GM19099 (cell line): ENCODE results near the gene SSTR3.

Experiments used
- POLR2A ChIP-seq: IDR thresholded peaks from 3 replicates; pipeline ENCODE4 v1.6.1; 2011; ENCODE audit warnings: low read depth; ENCODE audit not compliant: insufficient read length; ENCODE audit errors: extremely low read depth

Gene SSTR3

GRCh38 chr22:37198258-37199102 lies 13.8 kb downstream of the SSTR3 start:
- TF ChIP-seq POLR2A = no peak

- no peak for TF ChIP-seq POLR2A
Measured at GRCh38 chr22:37197451-37198257, 14.6 kb downstream of the SSTR3 start.

- no peak for TF ChIP-seq POLR2A
Measured at GRCh38 chr22:37196539-37197450, 15.5 kb downstream of the SSTR3 start.

GRCh38 chr22:37195921-37196320 lies 16.4 kb downstream of the SSTR3 start:
- no peak for TF ChIP-seq POLR2A

GRCh38 chr22:37194750-37195149 lies 17.5 kb downstream of the SSTR3 start:
- no peak for TF ChIP-seq POLR2A

- TF ChIP-seq POLR2A = no peak
Measured at GRCh38 chr22:37193629-37194191, 18.6 kb downstream of the SSTR3 start.

- no peak for TF ChIP-seq POLR2A
Measured at GRCh38 chr22:37192741-37193140, 19.5 kb downstream of the SSTR3 start.

- no peak for TF ChIP-seq POLR2A
Measured at GRCh38 chr22:37192204-37192603, 20.1 kb downstream of the SSTR3 start.

GRCh38 chr22:37190262-37190780 lies 22.0 kb downstream of the SSTR3 start:
- TF ChIP-seq POLR2A = no peak

GRCh38 chr22:37188901-37189466 lies 23.3 kb downstream of the SSTR3 start:
- no peak for TF ChIP-seq POLR2A

- no peak for TF ChIP-seq POLR2A
Measured at GRCh38 chr22:37187891-37188761, 24.2 kb downstream of the SSTR3 start, which contains the start of gene C1QTNF6. TSS of gene C1QTNF6 (minus strand) at chr22:37188247. CDS start at chr22:37188213, 34 bp downstream.

- TF ChIP-seq POLR2A = no peak
Measured at GRCh38 chr22:37187552-37187890, 24.8 kb downstream of the SSTR3 start.

GRCh38 chr22:37186997-37187522 lies 25.2 kb downstream of the SSTR3 start:
- no peak for TF ChIP-seq POLR2A
